ENCODE measurements around the gene CCDC188. TPM values are rescaled to one million over a fixed set of nuclear protein-coding genes. Genes with fewer than 3 reads are reported as not detected.
A peak's percentile ranks its signal among the peaks of the same experiment; 100 is the strongest.

Gene CCDC188
- total and polyA plus RNA-seq, 2 of the 4 experiments (the other 2 are of a cell fraction): 0.10 TPM; not detected in 1

GRCh38 chr22:20105456-20106204, 45.2 kb downstream of the CCDC188 start:
- H2AFZ ChIP-seq (replicated peaks; ENCODE audit: low read length, poor library complexity): peak overlapping the region; percentile 21
- no peak overlapping the region for H3K27ac ChIP-seq (ENCODE audit: insufficient read depth, low read length)
- no peaks in the 10 kb centered on the region for H3K27me3 ChIP-seq (ENCODE audit: control insufficient read depth, insufficient read depth, low read length)
- H3K79me1 ChIP-seq (ENCODE audit: low read depth in 1 of 2, low read length in 2 of 2): peaks cover 17 to 56% of the 10 kb centered on the region in 2 experiments
- H3K18ac ChIP-seq (ENCODE audit: low read depth, low read length): no peak overlapping the region
- CTCF ChIA-PET: no interaction called here
- no peak overlapping the region for H3K23ac ChIP-seq (ENCODE audit: low read depth, low read length)
- no peak overlapping the region for H4K5ac ChIP-seq (ENCODE audit: low read depth, low read length)
- BruUV-seq (replicated peaks): no TSS peak
- H4K91ac ChIP-seq (ENCODE audit: insufficient read depth, low read depth, low read length): no peak overlapping the region
- no peak overlapping the region for H3K4me3 ChIP-seq (ENCODE audit: insufficient read depth, low read depth, low read length)
- intact Hi-C loops (cut with micrococcal nuclease) (no loop called here), dilution Hi-C loops (cut with HindIII; ENCODE audit: low sequenced_read_pairs, unreplicated experiment) (no loop called here), in situ Hi-C loops (cut with MboI; ENCODE audit: low sequenced_read_pairs) (no loop called here)
- H2BK15ac ChIP-seq (ENCODE audit: low read depth, low read length): no peak overlapping the region
- H3K4me2 ChIP-seq (ENCODE audit: low read depth, low read length): no peak overlapping the region
- 100% methylated on average over 4 of the region's 7 CpGs; no CpG with 5 or more reads in 1 of the 2 experiments for WGBS, 2 experiments (ENCODE audit: extremely low coverage in 2 of 2, insufficient read length in 1 of 2)
- peaks cover 54% of the 10 kb centered on the region for H4K20me1 ChIP-seq (ENCODE audit: insufficient read depth, low read length)
- no peak overlapping the region for H2AK5ac ChIP-seq (ENCODE audit: low read depth, low read length)
- no peak overlapping the region for H3K56ac ChIP-seq (ENCODE audit: extremely low read depth, insufficient read depth, low read length)
- POLR2A ChIA-PET (ENCODE audit: unreplicated experiment): no interaction called here
- no peak overlapping the region for H2BK5ac ChIP-seq (ENCODE audit: low read depth, low read length, poor library complexity, severe bottlenecking)
- H3K9me3 ChIP-seq (ENCODE audit: control insufficient read depth, insufficient read depth, low read length): no peaks in the 10 kb centered on the region
- no peaks in the 10 kb centered on the region for H3K4me1 ChIP-seq (ENCODE audit: control insufficient read depth, insufficient read depth, low read length)
- H2AK9ac ChIP-seq (replicated peaks; ENCODE audit: low read depth, low read length, poor library complexity): peak overlapping the region; percentile 53
- ATAC-seq (ENCODE audit: low read depth): no peak
- H3K36me3 ChIP-seq (ENCODE audit: control insufficient read depth, insufficient read depth, low read length): peaks cover 76% of the 10 kb centered on the region
- H3K9ac ChIP-seq (ENCODE audit: low read depth, low read length): no peak overlapping the region
- H3K4ac ChIP-seq (ENCODE audit: low read depth, low read length): no peak overlapping the region
- H2BK20ac ChIP-seq (ENCODE audit: low read depth, low read length): no peak overlapping the region
- H3K9me1 ChIP-seq (ENCODE audit: insufficient read depth, low read length): no peaks in the 10 kb centered on the region
- no peak for TF ChIP-seq RCOR1 (IDR thresholded peaks at IDR 0.05; ENCODE audit: insufficient replicate concordance, low read length)
- no peak for TF ChIP-seq RFX5 (IDR thresholded peaks at IDR 0.05; ENCODE audit: low read depth, low read length)
- TF ChIP-seq CHD1 (IDR thresholded peaks at IDR 0.05; ENCODE audit: low read depth, low read length): no peak
- no peak for TF ChIP-seq POLR2A (IDR thresholded peaks at IDR 0.05; ENCODE audit: low read depth, low read length)
- TF ChIP-seq CEBPB (IDR thresholded peaks at IDR 0.05; ENCODE audit: low read depth, low read length): no peak
- TF ChIP-seq, protein P1, sequence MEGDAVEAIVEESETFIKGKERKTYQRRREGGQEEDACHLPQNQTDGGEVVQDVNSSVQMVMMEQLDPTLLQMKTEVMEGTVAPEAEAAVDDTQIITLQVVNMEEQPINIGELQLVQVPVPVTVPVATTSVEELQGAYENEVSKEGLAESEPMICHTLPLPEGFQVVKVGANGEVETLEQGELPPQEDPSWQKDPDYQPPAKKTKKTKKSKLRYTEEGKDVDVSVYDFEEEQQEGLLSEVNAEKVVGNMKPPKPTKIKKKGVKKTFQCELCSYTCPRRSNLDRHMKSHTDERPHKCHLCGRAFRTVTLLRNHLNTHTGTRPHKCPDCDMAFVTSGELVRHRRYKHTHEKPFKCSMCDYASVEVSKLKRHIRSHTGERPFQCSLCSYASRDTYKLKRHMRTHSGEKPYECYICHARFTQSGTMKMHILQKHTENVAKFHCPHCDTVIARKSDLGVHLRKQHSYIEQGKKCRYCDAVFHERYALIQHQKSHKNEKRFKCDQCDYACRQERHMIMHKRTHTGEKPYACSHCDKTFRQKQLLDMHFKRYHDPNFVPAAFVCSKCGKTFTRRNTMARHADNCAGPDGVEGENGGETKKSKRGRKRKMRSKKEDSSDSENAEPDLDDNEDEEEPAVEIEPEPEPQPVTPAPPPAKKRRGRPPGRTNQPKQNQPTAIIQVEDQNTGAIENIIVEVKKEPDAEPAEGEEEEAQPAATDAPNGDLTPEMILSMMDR (conservative IDR thresholded peaks at IDR 0.05; ENCODE audit: low read depth, low read length): no peak
- TF ChIP-seq SMC3 (IDR thresholded peaks at IDR 0.05; ENCODE audit: low read depth, low read length): no peak
- no peak for TF ChIP-seq FOS (IDR thresholded peaks at IDR 0.05; ENCODE audit: low read depth, low read length)
- TF ChIP-seq MXI1 (IDR thresholded peaks at IDR 0.05; ENCODE audit: borderline replicate concordance, low read depth, low read length): no peak
- DNase-seq: no peak
- H4K8ac ChIP-seq (ENCODE audit: low read depth in 2 of 2, low read length in 2 of 2): no peak overlapping the region
- H2BK120ac ChIP-seq (ENCODE audit: low read depth, low read length): no peak overlapping the region
- no peak overlapping the region for H3K14ac ChIP-seq (replicated peaks; ENCODE audit: low read depth, low read length)
